Skeletal muscle cell (primary cell): ENCODE data around the gene SEC61A2.
A peak's percentile ranks its signal among the peaks of the same experiment; 100 is the strongest.

Experiments
- DNase-seq: peaks from one replicate; pipeline ENCODE4 v3.0.0-alpha.2; 2010; ENCODE audit warnings: low read depth
- H3K4me3 ChIP-seq: 2 replicates; pipeline ENCODE4 v1.5.1; 2011; ENCODE audit warnings: low read depth, mild to moderate bottlenecking, control low read depth, low read length, moderate library complexity

The SEC61A2 gene

DNA sequence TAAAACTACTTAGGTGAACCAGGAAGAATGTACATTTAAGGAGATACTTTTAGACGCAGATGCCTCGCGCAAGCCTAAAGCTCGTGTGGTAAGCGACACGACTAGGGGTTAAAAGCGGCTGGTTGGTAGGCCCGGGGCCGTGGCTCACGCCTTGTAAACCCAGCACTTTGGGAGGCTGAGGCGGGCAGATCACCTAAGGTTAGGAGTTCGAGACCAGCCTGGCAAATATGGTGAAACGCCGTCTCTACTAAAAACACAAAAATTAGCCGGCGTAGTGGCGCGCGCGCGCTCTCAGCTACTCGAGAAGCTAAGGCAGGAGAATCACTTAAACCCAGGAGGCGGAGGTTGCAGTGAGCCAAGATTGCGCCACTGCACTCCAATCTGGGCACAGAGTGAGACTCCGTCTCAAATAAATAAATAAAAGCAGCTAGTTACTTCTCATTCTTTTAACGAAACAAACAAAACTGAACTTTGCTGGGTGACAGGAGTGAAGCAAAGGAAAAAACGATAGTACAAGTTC is 65.3 kb downstream of the SEC61A2 start:
- peak overlapping the region; percentile 99 for H3K4me3 ChIP-seq
- no peak for DNase-seq

- DNase-seq: no peak
- H3K4me3 ChIP-seq: peak overlapping the region; percentile 99
These were observed 65.8 kb downstream of the SEC61A2 start for GRCh38 chr10:12195281-12195602.

GRCh38 chr10:12195603-12196506 is 66.4 kb downstream of the SEC61A2 start, which contains the start of the genes CDC123 and NUDT5:
Gene CDC123 (plus strand): TSS chr10:12196188. CDS start chr10:12196246, 58 bp downstream.
Gene NUDT5 (minus strand): TSS chr10:12195891. CDS start chr10:12186291, 9,600 bp downstream.
- DNase-seq: peak; percentile 65
- peak within 1 kb of the TSS; percentile 99 for H3K4me3 ChIP-seq

GRCh38 chr10:12196531-12197211 is 67.2 kb downstream of the SEC61A2 start:
- H3K4me3 ChIP-seq: peak overlapping the region; percentile 99
- DNase-seq: no peak

- no peak for DNase-seq
- H3K4me3 ChIP-seq: no peak overlapping the region
These were observed 68.7 kb downstream of the SEC61A2 start for GRCh38 chr10:12198156-12198555.

DNA sequence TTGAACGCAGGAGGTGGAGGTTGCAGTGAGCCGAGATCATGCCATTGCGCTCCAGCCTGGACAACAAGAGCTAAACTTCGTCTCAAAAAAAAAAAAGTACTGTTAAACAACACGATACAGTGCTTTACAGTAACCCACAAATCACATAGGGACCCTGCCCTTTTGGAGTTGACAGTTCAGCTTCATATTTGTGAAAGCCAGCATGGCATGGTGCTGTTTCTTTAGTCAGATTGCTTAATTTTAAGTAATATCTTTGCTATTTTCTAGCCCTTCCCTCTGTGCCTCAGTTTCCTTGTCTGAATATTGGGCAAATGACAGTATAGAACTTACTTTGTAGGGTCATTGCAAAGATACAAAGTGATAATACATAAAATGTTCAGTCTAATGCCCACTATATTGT is 71.4 kb downstream of the SEC61A2 start:
- DNase-seq: no peak
- no peak overlapping the region for H3K4me3 ChIP-seq

DNA sequence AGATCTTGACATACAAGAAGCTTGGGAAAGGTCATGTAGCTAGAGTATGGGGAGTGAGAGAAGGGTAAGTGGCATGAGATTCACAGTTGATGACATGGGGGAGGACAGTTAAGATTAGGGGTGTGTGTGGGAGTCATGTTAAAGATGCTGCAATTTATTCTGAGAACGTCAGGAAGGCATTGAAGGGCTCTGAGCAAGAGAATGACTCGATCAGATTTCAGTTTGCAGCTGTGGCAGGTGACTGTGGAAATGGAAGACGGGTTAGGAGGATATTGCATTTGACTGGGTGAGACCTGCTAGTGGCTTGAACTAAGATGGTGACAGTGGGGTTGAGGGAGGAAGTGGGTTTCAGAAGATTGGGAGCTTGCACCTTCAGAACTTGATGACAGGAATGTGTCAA is 72.1 kb downstream of the SEC61A2 start:
- DNase-seq: no peak
- no peak overlapping the region for H3K4me3 ChIP-seq

DNA sequence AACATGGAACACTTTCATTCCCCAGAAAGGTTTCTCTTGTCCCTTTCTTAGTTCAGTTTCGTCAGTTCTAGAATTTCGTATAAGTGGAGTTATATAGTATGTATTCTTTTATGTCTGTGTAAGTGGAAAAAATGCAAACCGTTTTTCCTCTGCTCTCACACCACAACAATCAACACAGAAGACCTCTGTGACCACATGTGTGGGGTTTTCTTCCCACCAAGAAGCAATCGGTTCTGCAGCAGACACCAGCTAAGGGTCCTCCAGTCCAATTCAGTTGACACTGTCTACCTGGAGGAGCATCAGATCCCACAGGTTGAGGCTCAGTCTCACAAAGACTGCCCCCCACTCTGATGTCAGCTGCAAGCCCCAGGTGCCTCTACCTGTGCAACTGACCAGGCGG is 72.7 kb downstream of the SEC61A2 start:
- DNase-seq: no peak
- no peak overlapping the region for H3K4me3 ChIP-seq

GRCh38 chr10:12205082-12205481 is 75.6 kb downstream of the SEC61A2 start:
- H3K4me3 ChIP-seq: no peak overlapping the region

GRCh38 chr10:12207114-12207513 is 77.6 kb downstream of the SEC61A2 start:
- DNase-seq: no peak

More at GRCh38 chr10:12205082-12205481, 75.6 kb downstream of the SEC61A2 start:
- DNase-seq: no peak

GRCh38 chr10:12208460-12208859 is 79.0 kb downstream of the SEC61A2 start:
- no peak for DNase-seq
- H3K4me3 ChIP-seq: no peak overlapping the region

More at GRCh38 chr10:12207114-12207513, 77.6 kb downstream of the SEC61A2 start:
- H3K4me3 ChIP-seq: no peak overlapping the region

- DNase-seq: no peak
- no peak overlapping the region for H3K4me3 ChIP-seq
These were observed 83.0 kb downstream of the SEC61A2 start for GRCh38 chr10:12212454-12212853.

DNA sequence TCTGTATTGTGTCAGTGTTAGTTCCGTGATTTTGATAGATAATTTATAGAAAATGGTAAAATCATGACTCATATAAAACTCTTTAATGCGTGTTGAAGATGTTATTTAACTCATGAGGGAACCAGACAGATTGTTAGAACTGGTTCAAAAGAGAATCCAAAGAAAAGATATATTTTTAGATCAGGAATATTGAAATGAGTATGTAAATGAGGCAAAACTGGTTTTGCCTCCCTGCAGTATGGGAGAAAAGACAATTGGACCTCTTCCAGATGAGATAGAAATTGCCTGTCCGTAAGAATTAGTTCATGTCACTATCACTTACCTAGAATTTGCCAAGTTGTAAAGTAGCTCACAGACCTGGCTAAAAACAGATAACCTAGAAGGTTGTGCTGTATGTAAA is 84.1 kb downstream of the SEC61A2 start:
- no peak overlapping the region for H3K4me3 ChIP-seq
- no peak for DNase-seq

DNA sequence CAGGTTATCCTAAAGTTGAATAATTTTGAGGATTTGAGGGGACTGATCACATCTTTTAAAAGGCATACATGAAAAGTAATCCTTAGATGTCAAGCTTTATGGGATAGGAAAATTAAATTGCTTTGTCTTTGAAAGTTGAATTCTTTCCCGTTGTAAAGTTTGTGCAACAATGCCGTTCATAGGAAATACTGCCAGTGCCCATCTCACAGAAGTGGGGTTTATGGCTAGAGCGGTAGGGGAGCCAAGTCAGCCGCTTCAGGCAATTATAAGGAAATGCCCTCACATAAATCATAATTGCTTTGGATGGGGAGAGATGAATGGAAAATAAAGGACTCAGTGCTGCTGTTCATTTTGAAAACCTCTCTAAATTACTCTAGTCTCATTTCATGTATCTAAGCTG is 84.6 kb downstream of the SEC61A2 start:
- DNase-seq: no peak
- H3K4me3 ChIP-seq: no peak overlapping the region

GRCh38 chr10:12214763-12215218 is 85.3 kb downstream of the SEC61A2 start:
- H3K4me3 ChIP-seq: no peak overlapping the region
- DNase-seq: peak; percentile 19
